DND-41 (cell line): Measurements from ENCODE around the gene GATA5.

ENCODE experiments used
- ATAC-seq: fragments of 200-7000 bp; cut with Tn5 transposase; 3 replicates; pipeline ENCODE4 v1.9.1; 2021; ENCODE audit warnings: low read depth; ENCODE audit not compliant: insufficient read depth
- DNase-seq: peaks from one replicate; pipeline ENCODE4 v3.0.0-alpha.2; 2020
- H2AFZ ChIP-seq: 2 replicates; pipeline ENCODE4 v1.6.0; 2012; ENCODE audit warnings: low read depth, low read length
- H3K27ac ChIP-seq: 2 replicates; pipeline ENCODE4 v1.5.1; 2012; ENCODE audit warnings: low read length, inconsistent platforms
- H3K27me3 ChIP-seq: fragments of 200-600 bp; sonication (generic); 2 replicates; pipeline ENCODE4 v1.6.0; 2012; ENCODE audit warnings: low read length, mild to moderate bottlenecking, inconsistent platforms; ENCODE audit not compliant: insufficient read depth, poor library complexity
- H3K36me3 ChIP-seq: 2 replicates; pipeline ENCODE4 v1.5.1; 2012; ENCODE audit warnings: low read length, inconsistent platforms; ENCODE audit not compliant: insufficient read depth
- H3K4me1 ChIP-seq: 2 replicates; pipeline ENCODE4 v1.5.1; 2012; ENCODE audit warnings: mild to moderate bottlenecking, low read length; ENCODE audit not compliant: insufficient read depth
- H3K4me2 ChIP-seq: 2 replicates; pipeline ENCODE4 v1.6.0; 2012; ENCODE audit warnings: mild to moderate bottlenecking, moderate library complexity, low read length, inconsistent platforms; ENCODE audit not compliant: insufficient read depth
- H3K4me3 ChIP-seq, 2 experiments: fragments of 200-600 bp in 1 of 2; shearing (Covaris generic) in 1 of 2; 2 replicates each; pipeline ENCODE4 v1.5.1; 2012 to 2016; ENCODE audit warnings: inconsistent platforms in 2 of 2, low read length in 2 of 2, mild to moderate bottlenecking in 2 of 2, low read depth in 1 of 2, moderate library complexity in 1 of 2
- H3K79me2 ChIP-seq: 2 replicates; pipeline ENCODE4 v1.6.0; 2012; ENCODE audit warnings: low read length, inconsistent platforms; ENCODE audit not compliant: insufficient read depth
- H3K9ac ChIP-seq: 2 replicates; pipeline ENCODE4 v1.6.0; 2012; ENCODE audit warnings: low read depth, mild to moderate bottlenecking, inconsistent platforms, low read length, moderate library complexity
- H3K9me3 ChIP-seq: 2 replicates; pipeline ENCODE4 v1.5.1; 2012; ENCODE audit warnings: low read length, moderate library complexity, mild to moderate bottlenecking, inconsistent platforms; ENCODE audit not compliant: insufficient read depth, severe bottlenecking
- H4K20me1 ChIP-seq: 2 replicates; pipeline ENCODE4 v1.6.0; 2012; ENCODE audit warnings: low read length; ENCODE audit not compliant: insufficient read depth
- CTCF ChIP-seq: IDR thresholded peaks from 2 replicates; pipeline ENCODE4 v1.5.1; 2012; ENCODE audit warnings: borderline replicate concordance, low read length, moderate library complexity, mild to moderate bottlenecking; ENCODE audit not compliant: poor library complexity, severe bottlenecking; ENCODE audit errors: extremely low read depth
- EZH2 ChIP-seq: IDR thresholded peaks from 3 replicates; pipeline ENCODE4 v1.6.1; 2012; ENCODE audit warnings: borderline replicate concordance, low read depth, mild to moderate bottlenecking, moderate library complexity, low read length, inconsistent platforms; ENCODE audit not compliant: severe bottlenecking

GATA5 gene

GRCh38 chr20:62475772-62476055 lies at the start of gene GATA5:
TSS of gene GATA5 (minus strand) at chr20:62475995. CDS start at chr20:62475521, 474 bp downstream.
- no peak within 1 kb of the TSS for H3K9ac ChIP-seq
- no peaks in the 10 kb centered on the region for H3K4me1 ChIP-seq
- no peak for ATAC-seq
- no peaks in the 10 kb centered on the region for H3K79me2 ChIP-seq
- no peaks in the 10 kb centered on the region for H3K36me3 ChIP-seq
- H3K4me3 ChIP-seq = no peak within 1 kb of the TSS
- TF ChIP-seq EZH2 (no peak), CTCF (no peak)
- no peak within 1 kb of the TSS for H3K27ac ChIP-seq
- H3K27me3 ChIP-seq = peaks cover 5% of the 10 kb centered on the region
- DNase-seq = no peak
- no peak within 1 kb of the TSS for H3K4me2 ChIP-seq
- no peaks in the 10 kb centered on the region for H3K9me3 ChIP-seq
- H2AFZ ChIP-seq = no peak within 1 kb of the TSS
- peaks cover 9% of the 10 kb centered on the region for H4K20me1 ChIP-seq

- H2AFZ ChIP-seq = no peak overlapping the region
- no peak overlapping the region for H3K4me2 ChIP-seq
- TF ChIP-seq CTCF = no peak
- no peak for TF ChIP-seq EZH2
- H3K4me3 ChIP-seq = no peak overlapping the region
- no peaks in the 10 kb centered on the region for H3K4me1 ChIP-seq
- H3K79me2 ChIP-seq = no peaks in the 10 kb centered on the region
- H3K27ac ChIP-seq = no peak overlapping the region
- H3K36me3 ChIP-seq = no peaks in the 10 kb centered on the region
- no peak overlapping the region for H3K9ac ChIP-seq
- no peak for DNase-seq
- H3K9me3 ChIP-seq = no peaks in the 10 kb centered on the region
- H3K27me3 ChIP-seq = peaks cover 4% of the 10 kb centered on the region
- ATAC-seq = no peak
- peaks cover 9% of the 10 kb centered on the region; the same call in 1 of the 2 replicates for H4K20me1 ChIP-seq
Measured at GRCh38 chr20:62525014-62525413, 49.2 kb upstream of the GATA5 start.

GRCh38 chr20:62524505-62524911 lies 48.7 kb upstream of the GATA5 start:
- Histone ChIP-seq H3K79me2 (no peaks in the 10 kb centered on the region), H3K9ac (no peak overlapping the region), H3K9me3 (no peaks in the 10 kb centered on the region), H3K27ac (no peak overlapping the region), H2AFZ (no peak overlapping the region), H3K4me3 (no peak overlapping the region), H3K4me2 (no peak overlapping the region), H3K36me3 (no peaks in the 10 kb centered on the region), H4K20me1 (peaks cover 9% of the 10 kb centered on the region; the same call in 1 of the 2 replicates), H3K27me3 (peaks cover 4% of the 10 kb centered on the region), H3K4me1 (no peaks in the 10 kb centered on the region)
- TF ChIP-seq CTCF = no peak
- no peak for TF ChIP-seq EZH2
- DNase-seq (no peak), ATAC-seq (no peak)
